Hindlimb muscle (tissue), 1 donor: ENCODE measurements around the gene TRIM47. TPM values are rescaled to one million over a fixed set of nuclear protein-coding genes. Genes with fewer than 3 reads are reported as not detected.
"Not testable (repeated sequence)": the region's sequence is repeated elsewhere in the genome, so short reads cannot be mapped to it uniquely, and the experiment has no call there.

ENCODE experiments used
- DNase-seq: peaks from one replicate; pipeline ENCODE4 v3.0.0-alpha.2; 2013
- polyA plus RNA-seq: library from polyadenylated mRNA; unstranded; fragments of 120-200 nt; gene quantifications from one replicate; pipeline ENCODE4 v1.2.1, GENCODE V29; 2013; ENCODE audit not compliant: insufficient read length

Gene TRIM47
- polyA plus RNA-seq, 1 donor = 26.3 TPM

DNA sequence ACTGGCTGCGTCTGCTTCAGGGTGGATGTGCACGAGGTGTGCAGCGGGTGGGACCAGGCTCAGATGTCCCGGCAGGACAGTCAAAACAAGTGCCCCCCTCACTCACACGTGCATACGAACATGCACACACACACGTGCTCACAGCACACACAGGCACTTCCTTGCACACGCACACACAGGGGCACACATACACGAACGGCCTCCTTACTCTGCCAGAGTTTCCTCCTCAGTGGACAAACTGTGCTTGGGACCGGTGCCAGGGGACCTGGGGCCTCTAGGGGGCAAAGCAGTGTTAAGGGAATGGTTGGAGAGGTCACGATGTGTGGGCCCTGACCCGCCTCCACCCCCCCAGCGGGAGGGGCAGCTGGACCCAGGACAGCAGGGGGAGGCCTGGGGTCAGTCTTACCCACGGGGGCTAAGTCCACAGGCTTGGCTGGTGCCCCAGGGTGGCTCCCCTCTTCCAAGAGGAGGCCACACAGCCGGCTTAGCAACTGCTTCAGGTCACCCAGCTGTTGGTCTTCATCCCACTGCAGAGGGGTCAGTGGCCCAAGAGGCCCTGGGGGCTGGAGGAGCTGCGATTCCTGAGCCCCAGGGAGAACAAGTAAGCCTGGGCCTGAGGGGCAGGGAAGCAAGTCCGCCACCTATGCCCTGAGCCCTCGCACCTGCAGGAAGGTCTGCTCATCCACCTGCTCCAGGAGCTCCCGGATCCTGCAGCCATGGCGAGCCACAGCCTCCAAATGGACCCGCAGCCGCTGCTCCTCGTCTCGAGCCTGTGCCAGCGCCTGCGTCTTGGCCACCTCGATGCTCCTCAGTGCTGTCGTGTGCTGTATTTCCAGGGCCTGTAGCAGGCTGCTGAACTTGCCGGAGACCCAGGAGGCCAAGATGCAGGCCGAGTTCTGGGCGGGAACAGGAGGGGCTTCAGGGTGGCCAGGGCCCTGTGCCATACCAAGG is 13.5 kb upstream of the TRIM47 start:
- DNase-seq = no peak

DNA sequence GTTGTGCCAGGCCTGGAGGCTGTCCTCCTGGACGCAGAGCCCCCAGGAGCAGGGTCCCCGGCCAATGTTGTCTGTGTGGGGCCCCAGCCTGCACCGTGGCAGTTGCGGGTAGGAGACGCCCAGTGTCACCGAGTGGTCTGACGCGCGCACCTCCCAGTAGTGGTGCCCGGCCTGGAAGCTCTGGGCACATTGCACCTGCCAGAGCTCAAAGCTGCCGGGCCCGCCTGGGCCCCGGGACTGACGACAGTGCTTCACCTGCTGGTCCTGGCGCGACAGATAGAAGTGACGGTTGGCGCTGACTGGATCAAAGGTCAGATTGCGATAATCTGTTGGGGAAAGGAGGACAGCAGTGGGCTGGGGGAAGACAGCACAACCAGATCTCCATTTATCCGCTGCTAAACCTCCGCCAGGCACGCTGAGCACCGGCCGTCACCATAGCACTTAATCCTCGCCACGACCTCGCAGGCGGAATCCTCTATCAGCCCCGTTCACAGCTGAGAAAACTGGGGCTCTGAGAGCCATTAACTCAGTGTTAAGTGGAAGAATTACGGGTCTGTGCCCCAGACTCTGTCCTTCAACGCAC is 12.7 kb upstream of the TRIM47 start:
- no peak for DNase-seq

GRCh38 chr17:75889454-75889853 is 11.1 kb upstream of the TRIM47 start:
- DNase-seq = no peak

GRCh38 chr17:75888484-75888883 is 10.1 kb upstream of the TRIM47 start:
- no peak for DNase-seq

- DNase-seq = not testable (repeated sequence)
Measured at GRCh38 chr17:75885860-75886259, 7.5 kb upstream of the TRIM47 start.

DNA sequence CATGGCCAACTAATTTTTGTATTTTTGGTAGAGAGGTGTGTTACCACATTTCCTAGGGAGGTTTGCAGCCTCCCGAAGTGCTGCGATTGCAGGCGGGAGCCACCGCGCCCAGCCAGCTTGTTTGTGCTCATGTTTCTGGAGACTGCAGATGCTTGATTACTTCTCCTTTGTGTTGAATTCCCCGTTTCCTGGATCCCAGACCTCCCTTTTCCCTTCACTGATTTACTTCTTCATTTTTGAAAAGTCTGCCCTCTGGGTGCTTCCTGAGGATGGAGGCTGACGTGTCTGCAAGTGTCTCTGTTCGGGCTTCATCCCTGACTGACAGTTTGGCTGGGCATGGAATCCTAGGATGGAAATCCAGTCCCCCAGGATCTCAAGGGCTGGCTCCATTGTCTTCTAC is 7.0 kb upstream of the TRIM47 start:
- DNase-seq = no peak

DNA sequence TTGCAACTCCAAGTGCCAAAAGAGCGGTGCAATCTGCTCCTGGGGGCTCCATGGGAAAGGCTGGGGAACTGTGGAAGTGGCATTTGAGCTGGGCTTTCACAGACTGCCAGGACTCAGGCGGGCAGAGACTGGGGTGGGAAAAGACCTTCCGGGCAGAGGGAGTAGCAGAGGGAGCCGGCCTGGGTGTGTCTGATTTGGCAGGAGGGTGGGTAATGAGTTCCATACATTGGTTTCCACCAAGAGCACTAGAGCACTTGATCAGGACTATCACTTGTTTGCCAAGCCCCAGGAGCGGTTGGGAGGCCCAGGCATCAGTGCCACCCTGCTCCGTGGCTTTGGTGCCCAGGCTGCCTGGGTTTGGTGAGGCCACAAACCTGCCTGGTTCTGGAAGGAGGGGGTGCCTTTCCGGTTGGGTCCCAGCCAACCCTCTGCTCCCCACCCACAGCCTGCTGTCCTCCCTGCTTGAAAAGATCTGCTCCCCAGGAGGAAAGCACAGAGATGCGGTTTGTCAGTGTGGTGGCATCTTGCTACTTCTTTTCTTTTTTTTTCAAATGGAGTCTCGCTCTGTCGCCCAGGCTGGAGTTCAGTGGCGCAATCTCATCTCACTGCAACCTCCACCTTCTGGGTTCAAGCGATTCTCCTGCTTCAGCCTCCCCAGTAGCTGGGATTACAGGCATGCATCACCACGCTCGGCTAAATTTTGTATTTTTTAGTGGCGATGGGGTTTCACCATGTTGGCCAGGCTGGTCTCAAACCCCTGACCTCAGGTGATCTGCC is 3.5 kb upstream of the TRIM47 start:
- DNase-seq = no peak

GRCh38 chr17:75880266-75880665 is 1.9 kb upstream of the TRIM47 start:
- no peak for DNase-seq

DNA sequence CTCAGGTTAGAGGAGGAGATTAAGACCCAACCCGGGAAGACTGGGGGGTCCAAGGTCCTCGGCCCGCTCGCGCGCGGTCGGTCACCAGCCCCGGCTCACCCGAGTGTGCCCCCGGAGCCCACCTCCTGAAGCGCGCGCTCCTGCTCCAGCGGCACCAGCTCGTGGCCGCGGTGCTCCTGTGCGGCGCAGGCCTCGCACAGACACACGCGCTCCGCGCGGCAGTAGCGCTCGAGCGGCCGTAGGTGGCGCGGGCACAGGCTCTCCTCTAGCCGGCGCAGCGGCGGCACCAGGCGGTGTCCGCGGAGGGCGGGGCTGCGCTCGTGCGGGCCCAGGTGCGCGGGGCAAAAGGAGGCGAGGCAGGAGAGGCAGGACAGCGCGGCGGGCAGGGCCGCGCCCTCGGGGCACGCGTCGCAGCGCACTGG is 618 bp downstream of the TRIM47 start:
- DNase-seq = peak; percentile 79

DNA sequence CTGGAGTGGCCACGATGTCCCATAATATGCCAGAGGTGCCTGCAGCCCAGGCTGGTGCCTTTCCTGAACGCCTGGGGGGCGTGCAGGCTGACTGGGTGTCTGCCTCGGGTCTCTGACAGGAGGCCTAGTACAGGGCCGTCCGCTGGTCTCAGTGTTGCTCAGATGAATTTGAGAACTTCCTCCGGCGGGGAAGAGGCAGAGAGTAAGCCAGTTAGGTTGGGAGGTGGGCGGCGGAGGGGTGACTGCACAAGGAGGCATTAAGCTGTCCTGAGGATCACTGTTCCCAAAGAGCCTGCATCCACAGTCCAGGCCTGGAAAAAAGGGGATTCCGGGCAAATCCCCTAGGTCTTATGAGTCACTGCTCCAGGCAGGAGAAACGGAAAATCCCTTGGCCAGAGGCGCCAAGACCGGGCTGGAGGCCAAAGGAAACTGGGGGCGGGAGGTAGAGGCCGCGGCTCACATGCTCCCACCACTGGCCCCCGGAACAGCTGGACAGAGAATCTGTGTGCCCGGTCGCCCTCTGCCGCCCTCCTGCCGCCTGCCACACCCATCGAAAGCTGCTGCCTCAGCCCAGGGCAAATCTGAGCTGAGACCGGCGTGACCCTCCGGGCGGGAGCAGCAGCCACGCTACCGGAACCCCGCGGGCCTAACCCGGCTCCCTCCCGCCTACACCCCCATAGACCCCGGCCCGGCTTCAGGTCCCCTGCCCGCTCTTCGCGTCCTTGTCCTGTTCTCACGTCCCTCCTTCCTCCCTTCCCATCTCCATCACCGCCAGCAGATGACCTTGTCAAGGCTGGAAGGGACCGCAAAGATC is 1.2 kb downstream of the TRIM47 start:
- DNase-seq = peak; percentile 98

GRCh38 chr17:75876190-75876937 is 2.0 kb downstream of the TRIM47 start:
- no peak for DNase-seq

DNA sequence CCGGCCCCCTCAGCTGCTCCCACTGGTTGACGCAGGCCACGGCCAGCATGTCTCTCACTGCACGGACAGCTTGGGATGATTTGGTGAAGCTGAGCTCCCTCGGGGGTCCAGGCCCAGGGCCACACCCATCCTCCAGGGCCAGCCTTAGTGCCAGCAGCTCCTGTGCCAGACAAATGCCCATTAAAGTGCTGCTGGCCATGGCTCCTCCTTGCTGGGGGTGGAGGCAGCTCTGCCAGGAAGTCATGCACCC is 2.5 kb downstream of the TRIM47 start:
- no peak for DNase-seq

- no peak for DNase-seq
Measured at GRCh38 chr17:75875182-75875939, 3.0 kb downstream of the TRIM47 start.

GRCh38 chr17:75874323-75875181 is 3.8 kb downstream of the TRIM47 start:
- no peak for DNase-seq

DNA sequence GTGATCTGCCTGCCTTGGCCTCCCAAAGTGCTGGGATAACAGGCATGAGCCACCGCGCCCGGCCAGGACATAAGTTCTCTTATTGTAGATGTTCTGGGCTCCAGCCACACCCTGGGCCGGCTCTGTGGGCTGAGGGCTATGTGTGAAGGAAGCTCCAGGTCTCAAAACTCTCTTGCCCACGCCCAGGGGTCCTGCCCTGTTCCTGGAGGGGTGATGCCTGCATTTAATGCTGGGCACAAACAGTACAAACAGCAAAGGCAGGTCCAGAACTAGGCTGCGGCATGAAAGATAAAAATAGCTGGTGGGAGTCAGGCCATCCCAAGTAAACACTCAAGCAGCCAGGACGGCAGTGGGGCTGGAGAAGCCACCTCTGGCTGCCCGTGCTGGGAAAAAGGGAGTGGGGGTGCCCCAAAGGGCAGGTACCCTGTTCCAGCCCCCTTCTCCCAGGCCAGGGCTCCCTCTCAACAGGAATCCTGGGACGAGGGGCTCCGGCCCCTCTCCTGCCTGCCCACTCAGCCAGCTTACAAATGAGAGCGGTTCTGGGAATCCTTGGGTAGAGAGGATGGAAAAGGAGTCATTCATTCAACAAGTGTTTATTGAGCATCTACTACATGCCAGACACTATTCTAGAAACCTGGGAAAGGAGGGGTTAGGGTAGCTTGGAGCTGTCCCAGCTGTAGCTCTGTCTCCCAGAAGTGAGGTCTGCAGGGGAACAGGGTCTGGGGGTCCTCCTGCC is 4.6 kb downstream of the TRIM47 start:
- DNase-seq = no peak

- no peak for DNase-seq
Measured at GRCh38 chr17:75872434-75873351, 5.7 kb downstream of the TRIM47 start.

DNA sequence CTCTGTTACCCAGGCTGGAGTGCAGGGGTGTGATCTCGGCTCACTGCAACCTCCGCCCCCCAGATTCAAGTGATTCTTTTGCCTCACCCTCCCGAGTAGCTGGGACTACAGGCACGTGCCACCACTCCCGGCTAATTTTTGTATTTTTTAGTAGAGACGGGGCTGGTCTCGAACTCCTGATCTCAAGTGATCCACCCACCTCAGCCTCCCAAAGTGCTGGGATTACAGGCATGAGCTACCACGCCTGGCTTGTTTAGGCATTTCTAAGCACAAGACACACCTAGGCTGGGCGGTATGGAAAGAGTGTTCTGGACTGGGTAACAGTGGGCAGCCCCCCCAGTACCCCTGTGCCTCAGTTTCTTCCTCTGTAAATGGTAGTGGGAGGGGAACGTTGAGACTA is 8.2 kb downstream of the TRIM47 start:
- not testable (repeated sequence) for DNase-seq
